Ammon's horn (tissue), 1 donor: ENCODE data around the gene HOXC5.
A peak's percentile ranks its signal among the peaks of the same experiment; 100 is the strongest.

Experiments used
- DNase-seq: peaks from one replicate; pipeline ENCODE4 v3.0.0-alpha.2; 2016; ENCODE audit warnings: low spot score

The HOXC5 gene

DNA sequence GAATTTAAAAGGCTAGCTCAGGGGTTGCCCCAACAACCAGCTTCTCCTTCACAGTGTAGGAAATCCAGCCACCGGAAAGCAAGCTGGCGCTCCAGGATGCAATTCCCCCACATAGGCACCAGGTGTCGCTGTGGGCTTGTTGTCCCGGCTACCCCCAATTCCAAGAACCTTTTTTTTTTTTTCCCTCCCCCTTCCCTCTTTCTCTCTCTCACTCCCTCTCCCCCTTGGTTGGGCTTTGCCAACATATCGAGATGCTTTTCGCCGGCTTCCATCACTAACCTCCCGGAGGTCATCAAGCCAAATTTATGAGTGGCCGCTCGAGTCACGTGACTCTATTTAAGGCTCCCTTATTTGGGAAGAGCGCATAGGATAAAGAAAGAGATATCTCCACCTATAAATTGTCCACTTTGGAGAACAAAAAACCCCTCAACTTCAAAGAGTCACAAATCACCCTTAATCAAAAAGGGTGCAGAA lies at the start of gene HOXC5:
HOXC5 (plus strand) TSS at position 424 of the 474 bp plus-strand sequence. CDS start 73 bp downstream, outside the sequence.
- peak; percentile 63 for DNase-seq

- no peak for DNase-seq
Measured at GRCh38 chr12:53983568-53983949, 49.3 kb upstream of the HOXC5 start.

DNA sequence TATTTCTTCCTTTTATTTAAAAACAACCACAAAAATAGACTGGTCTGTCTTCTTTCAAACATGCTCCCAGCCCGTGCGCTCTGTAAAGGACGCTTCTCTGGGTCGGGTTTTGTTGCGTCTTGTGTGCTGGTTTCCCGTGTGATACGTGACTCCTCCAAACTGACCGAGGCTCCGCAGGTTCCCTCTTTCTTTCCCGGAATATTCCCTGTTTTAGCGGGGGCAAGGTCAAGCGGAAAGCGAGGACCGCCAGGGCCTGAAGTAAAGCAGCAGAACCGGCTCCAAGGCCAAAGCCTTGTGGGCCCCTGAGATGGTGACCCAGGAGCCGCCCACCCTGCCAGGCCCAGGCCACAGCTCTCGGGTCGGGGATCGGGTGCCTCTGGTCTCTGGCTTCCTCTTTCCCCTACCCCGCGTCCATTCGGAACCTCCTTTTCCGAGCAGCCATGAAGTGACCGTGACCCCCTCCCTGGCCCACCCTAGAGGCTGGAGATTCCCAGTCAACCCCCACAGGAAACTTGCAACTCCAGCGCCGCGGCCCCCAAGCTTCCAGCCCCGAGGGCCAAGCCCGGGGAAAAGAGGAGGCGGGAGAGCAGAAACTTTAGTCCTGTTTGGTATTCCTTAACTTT lies 48.8 kb upstream of the HOXC5 start:
- no peak for DNase-seq

- DNase-seq, result peak; percentile 61
Measured at GRCh38 chr12:53984901-53985691, 47.8 kb upstream of the HOXC5 start, which contains the start of gene HOXC10. Gene HOXC10, plus strand, starts transcription at chr12:53985146. Its CDS starts 114 bp downstream, at chr12:53985260.

- no peak for DNase-seq
Measured at GRCh38 chr12:53985692-53985993, 47.2 kb upstream of the HOXC5 start.

DNA sequence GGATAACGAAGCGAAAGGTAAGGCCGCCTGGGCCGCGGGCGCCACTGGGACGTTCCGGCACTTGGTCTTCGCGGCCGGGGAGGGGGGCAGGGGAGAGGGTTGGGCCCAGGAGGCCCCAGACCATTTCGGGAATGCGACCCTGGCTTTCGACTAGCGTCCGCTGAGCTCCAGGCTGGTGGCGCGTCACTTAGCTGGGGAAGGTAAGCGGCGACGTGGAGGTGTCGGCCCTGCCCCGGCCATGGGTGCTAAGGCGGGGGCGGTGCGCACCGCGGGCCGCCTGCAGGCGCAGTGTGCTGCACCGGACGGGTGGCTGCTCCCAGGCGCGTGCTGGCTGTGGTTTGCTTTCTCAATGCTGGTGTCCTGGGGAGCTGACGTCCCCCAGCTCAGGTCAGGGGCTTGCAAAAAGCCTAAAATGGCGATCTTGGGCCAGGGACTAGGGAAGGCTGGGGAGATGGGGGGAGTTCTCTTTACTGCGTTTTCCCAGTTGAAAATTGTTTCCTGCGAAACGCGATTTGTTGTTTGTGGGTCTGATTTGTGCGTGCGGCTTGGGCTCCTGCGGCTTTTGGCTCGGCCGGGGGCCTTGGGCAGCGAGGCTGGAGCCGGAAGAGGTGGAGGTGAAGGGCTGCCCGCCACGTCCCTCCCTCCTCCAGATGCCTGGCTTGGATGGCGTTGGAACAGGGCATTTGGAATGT lies 46.7 kb upstream of the HOXC5 start:
- no peak for DNase-seq

DNA sequence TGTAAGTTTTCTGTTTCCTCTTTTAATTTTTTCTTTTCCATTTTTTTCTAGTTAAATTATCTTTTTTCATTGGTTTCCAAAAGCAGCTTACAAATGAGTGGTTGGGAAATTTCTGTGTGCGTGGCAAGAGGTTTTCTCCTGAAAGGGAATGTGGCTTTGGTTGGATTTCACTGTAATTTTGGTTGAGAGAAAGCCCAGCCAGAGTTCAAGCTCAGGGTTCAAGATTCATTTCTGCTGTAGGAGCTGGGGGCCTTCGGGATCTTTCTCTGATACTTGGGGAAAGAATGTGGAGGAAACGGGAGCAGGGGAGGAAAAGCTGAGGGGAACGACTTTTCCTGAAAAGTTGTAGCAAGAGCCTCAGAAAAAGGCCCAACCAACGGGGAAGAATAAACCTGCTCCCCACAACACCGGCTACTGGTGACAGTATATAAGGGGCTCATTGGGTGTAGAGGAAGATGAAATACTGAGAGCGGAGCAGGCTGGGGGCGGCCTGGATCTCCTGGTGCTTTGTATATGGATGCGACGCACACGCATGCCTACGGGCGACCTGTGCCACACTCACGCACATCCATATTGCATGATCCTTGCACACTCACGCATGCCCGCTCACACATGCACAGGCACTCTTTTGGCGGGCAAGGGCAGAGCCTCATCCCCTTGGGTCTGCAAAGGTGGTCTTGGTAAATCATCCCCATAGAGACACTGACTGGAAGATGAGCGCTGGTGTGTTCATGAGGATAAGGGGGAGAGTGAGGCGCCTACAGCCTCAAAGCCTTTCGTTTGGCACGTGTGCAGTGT lies 46.0 kb upstream of the HOXC5 start:
- DNase-seq, result no peak

GRCh38 chr12:53987787-53988230 lies 45.0 kb upstream of the HOXC5 start:
- DNase-seq, result no peak

GRCh38 chr12:53988541-53989226 lies 44.2 kb upstream of the HOXC5 start:
- no peak for DNase-seq

GRCh38 chr12:53989227-53990113 lies 43.4 kb upstream of the HOXC5 start:
- peak; percentile 34 for DNase-seq

DNA sequence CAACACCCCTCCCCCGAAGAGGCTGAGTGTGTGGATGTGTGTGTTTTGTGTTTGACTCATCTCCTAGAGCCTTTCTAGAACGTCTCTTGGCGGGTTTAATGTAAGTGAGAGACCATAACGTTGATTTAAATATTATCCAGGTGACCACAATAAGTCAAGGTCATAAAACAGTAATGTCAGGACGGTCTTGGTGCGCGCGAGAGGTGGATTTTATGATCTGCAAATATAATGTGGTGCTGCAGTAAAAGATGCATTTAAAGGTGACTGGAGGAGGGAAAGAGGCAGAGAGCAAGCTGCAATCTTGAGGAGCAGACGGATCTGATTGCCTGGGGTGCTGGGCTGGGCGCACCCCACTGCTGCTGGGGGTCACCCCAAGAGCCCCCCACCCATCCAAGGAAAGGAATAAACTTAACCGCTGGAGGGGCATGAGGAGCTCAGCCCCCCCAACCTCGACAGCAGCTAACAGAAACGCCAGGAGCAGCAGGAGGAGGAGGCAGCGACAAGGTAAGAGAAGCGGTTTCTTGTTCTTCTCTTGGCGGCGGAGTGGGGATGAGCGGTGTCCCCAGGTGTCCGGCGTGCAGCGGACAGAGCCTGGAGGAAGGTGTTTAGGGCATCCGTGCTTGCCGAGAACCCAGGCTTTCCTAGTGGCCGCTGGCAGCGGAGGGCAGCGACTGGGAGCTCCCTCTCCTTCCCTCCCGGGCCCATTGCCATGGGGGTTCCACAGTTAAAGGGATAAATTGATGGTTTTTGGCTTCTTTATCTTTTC lies 42.4 kb upstream of the HOXC5 start:
- no peak for DNase-seq

- no peak for DNase-seq
Measured at GRCh38 chr12:53991077-53991460, 41.8 kb upstream of the HOXC5 start.

- no peak for DNase-seq
Measured at GRCh38 chr12:53992377-53992889, 40.4 kb upstream of the HOXC5 start.

DNA sequence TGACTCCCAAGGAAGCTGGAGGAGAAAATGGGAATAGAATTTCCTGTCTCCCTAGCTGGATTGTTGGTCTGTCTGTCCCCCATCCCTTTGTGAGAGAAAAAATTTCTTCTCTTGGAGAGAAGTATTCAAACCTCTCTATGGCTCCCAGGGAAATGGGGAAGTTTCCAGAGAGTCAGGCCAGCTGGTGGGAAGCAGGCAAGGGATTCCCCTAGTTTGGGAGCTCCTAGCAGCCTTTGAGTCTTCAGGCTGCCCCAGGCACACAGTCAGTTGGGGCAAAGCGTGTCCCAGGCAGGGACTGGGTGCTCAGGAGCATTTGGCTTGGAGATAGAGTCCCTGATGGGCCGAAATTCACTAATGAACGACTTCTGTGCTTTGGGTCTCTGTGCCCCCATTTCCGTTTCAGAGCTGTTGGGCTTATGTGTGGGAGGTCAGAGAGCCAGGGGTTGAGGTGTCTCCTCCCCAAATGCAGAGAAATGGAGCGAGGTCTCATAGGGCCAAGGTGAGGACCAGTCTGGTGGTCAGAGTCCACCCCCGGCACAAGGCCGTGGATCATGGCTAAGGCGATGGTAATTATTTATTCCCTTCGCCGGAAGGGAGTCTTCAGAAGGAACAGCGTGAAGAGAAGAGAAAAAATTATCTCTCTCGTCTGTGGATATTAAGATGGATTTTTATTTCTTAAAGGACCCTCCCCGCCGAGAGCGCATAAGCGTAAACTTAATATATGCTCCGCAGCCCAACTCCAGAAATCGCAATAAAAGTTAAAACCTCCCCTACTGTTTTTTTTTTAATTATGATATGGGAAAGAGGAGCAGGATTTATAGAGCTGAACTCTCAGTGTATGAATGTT lies 39.5 kb upstream of the HOXC5 start:
- no peak for DNase-seq

GRCh38 chr12:53994009-53994263 lies 38.9 kb upstream of the HOXC5 start:
- no peak for DNase-seq

- DNase-seq, result no peak
Measured at GRCh38 chr12:53994264-53995001, 38.4 kb upstream of the HOXC5 start.

DNA sequence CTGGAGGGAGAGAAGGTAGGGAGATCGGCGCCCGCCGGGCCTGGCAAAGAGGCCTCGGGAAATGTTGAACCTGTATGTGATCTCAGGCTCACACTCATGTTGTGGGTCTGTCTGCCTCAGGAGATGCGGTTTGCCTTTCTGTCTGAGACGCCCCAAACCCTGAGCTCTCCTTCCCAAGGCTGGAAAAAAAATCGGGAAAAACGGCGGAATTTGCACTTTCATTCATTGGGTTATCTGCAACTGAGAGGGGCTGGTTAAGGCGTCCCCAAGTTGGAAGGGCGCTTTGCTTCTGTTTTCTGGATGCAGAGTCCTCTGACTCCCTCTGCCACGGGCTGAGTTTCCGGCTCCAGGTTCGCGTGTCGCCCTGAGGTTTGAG lies 37.9 kb upstream of the HOXC5 start:
- no peak for DNase-seq
